GM12892 (cell line): ENCODE measurements around the gene ZNF331.

Experiments
- POLR2A ChIP-seq: IDR thresholded peaks from 2 replicates; pipeline ENCODE4 v1.6.1; 2011; ENCODE audit warnings: low read depth, low read length, control low read depth
- POLR2AphosphoS5 ChIP-seq: IDR thresholded peaks from 2 replicates; pipeline ENCODE4 v1.6.1; 2011; ENCODE audit warnings: low read depth, low read length, control low read depth
- TAF1 ChIP-seq: IDR thresholded peaks from 2 replicates; pipeline ENCODE4 v1.6.1; 2011; ENCODE audit warnings: low read depth, mild to moderate bottlenecking, control low read depth, low read length, borderline replicate concordance

DNA sequence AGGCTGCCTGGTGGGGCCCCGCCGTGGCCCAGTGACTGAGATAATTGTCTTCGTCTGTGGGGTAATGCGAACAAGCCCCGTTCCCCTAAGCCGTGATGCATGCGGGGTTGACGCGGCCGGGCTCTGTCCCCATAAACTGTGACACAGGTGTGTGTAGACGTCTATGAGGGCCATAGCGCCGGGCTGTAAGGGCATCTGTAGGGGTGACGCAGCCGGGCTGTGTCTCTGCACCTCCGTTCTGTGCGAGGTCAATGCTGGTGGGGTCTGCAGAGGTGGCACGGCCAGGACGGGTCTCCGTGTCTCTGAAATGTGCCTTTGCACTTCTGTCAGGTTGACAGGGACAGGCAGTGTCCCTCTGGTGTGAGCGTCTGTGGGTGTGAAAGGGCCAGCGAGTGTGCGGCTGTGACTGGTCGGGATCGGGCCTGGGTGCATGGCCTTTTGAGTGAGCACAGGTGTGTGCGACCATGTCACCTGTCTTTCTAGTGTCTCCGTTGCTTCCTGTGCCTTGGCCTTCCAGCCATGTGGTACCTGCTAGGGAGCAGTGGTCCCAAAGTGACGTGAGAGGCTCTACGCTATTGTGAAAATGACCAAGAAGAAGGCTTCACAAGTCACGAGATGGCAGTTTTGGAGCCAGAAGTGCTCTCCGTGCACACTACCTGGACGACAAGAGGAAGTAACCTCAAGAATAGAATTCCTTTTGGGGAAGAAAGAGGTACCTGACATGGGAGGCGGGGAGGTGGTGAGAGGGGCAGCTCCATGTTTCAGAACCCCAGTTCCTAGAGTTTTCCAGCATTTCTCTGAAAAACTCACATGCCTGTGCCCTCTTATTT is 16.4 kb upstream of the ZNF331 start:
- TF ChIP-seq POLR2AphosphoS5 (no peak), TAF1 (no peak), POLR2A (no peak)
